Measurements from ENCODE around the gene PLXNB3. TPM values are rescaled to one million over a fixed set of nuclear protein-coding genes. Genes with fewer than 3 reads are reported as not detected.
"Not testable (repeated sequence)": the region's sequence is repeated elsewhere in the genome, so short reads cannot be mapped to it uniquely, and the experiment has no call there.

The PLXNB3 gene
- total RNA-seq, 1 donor from 2014 or later = 11.2 TPM

GRCh38 chrX:153733651-153734240 is 30.3 kb upstream of the PLXNB3 start:
- ATAC-seq = no peak

DNA sequence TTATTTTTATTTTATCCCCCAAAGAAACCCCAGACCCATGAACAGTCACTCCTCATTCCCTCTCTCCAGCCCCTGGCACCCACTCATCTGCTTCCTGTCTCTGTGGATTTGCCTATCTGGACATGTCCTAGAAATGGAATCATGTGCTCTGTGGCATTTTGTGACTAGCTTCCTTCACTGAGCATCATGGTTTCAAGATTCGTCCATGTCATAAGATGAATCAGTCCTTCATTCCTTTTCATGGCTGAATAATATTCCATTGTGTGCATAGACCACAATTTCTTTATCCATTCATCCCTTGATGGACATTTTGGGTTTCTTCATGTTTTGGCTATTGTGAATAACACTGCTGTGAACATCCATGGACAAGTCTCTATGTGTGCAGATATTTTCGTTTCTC is 29.2 kb upstream of the PLXNB3 start:
- ATAC-seq = no peak

DNA sequence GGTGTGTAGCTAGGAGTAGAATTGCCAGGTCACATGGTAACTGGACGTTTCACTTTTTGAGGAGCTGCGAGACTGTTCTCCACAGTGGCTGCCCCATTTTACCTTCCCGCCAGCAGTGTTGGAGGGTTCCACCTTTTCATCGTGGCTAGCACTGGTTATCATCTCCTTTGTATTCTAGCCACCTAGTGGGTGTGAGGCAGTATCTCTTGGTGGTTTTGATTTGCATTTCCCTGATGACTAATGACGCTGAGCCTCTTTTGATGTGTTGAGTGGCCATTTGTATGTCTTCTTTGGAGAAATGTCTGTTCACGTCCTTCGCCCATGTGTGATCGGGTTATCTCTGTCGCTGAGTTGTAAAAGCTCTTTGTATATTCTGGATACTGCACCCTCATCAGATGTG is 28.8 kb upstream of the PLXNB3 start:
- ATAC-seq = no peak

GRCh38 chrX:153736071-153736820 is 27.8 kb upstream of the PLXNB3 start:
- no peak for ATAC-seq

DNA sequence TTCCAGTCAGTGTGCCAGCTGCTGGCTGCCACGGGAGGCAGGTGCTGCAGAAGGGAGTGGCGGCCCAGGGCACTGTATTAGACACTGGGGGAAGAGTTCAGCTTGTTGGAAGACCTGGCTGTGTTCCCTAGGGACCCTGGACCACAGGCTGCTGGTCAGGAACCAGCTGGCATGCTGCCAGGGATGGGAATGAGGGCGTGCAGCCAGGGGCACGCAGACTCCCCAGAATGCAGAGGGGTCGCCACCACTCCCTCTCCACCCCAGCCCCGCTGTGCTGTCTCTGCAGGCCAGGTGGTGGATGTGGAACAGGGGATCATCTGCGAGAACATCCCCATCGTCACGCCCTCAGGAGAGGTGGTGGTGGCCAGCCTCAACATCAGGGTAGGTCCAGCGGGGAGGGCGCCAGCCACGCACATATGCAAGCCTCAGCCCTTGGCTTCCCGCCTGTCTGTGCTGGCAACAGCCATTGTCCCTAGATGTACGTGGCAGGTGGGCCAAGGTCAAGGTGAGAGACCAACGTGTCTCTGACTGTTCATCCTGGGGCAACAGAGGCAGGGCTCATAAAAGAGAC is 27.1 kb upstream of the PLXNB3 start:
- no peak for ATAC-seq

DNA sequence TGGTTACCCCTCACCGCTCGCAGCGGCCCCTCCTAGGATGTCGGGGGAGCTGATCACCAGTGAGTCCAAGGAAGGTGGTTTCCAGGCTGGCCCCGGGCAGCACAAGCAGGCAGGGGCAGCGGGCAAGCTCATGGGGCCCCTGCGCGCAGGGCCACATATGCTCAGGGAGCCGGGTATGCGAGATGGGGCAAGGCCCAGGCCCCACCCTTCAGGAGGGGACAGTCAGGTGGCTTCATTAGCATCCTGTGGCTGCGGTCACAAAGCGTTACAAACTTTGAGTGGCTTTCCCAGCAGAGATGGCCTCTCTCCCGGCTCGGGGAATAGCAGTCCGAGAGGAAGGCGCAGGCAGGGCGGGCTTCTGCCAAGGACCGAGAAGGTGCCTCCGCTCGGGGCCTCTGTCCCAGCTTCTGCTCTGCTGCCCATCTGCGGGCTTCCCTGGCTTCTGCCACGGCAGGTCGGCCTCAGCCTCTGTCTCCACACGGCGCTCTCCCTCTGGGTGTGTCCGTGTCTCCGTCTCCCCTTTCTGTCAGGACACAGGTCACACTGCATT is 25.9 kb upstream of the PLXNB3 start:
- ATAC-seq = no peak

DNA sequence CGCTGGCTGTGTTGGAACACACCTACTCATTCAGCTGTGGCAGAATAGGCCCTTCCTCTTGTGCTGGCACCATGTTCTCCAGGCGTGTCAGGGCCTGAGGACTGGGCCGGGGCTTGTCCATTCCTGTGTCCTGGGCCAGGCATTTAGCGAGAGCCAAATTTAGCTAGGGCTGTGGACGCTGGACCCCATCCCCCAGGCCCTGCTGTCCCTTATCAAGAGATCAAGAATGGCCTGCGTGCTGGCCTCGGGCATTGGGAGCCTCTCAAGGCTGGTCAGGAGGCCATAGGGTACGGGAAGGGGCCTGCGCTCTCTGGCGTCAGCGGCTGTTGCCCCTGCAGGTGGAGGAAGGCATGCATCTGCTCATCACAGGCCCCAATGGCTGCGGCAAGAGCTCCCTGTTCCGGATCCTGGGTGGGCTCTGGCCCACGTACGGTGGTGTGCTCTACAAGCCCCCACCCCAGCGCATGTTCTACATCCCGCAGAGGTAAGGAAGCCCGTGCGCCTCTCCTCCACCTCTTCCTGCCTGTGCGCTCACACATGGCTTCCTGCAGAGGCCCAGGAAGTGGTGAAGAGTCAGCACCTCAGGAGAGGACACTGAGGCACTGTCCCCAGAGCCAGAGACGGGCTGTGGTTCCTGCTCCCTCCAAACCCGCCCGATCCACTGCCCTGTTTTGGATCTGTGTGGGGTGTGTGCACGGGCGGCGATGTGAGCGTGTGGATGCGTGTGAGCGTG is 24.1 kb upstream of the PLXNB3 start:
- peak; percentile 62 for ATAC-seq

DNA sequence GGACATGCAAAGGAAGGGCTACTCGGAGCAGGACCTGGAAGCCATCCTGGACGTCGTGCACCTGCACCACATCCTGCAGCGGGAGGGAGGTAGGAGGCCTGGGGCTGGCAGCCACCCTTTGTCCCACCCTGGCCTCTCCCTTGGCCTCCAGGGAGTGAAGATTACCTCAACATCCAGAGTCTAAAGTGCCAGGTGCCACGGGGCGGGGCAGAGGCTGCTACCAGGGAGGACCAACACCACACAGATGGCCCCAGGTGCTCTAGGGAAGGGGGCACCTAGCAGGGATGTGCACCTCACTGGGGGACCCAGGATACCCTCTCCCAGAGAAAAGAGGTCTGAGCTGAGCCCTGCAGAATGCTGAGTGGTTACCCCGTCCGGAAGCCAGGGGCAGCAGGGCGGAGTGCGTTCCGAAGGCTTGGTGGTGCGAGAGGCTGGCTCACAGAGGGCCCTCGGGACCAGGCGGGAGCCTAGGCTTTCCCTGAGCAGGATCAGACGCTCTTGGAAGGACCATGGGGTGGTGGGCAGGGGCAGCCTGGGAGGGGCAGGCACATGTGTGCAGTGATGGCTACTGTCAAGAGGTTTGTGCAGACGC is 23.3 kb upstream of the PLXNB3 start:
- no peak for ATAC-seq

DNA sequence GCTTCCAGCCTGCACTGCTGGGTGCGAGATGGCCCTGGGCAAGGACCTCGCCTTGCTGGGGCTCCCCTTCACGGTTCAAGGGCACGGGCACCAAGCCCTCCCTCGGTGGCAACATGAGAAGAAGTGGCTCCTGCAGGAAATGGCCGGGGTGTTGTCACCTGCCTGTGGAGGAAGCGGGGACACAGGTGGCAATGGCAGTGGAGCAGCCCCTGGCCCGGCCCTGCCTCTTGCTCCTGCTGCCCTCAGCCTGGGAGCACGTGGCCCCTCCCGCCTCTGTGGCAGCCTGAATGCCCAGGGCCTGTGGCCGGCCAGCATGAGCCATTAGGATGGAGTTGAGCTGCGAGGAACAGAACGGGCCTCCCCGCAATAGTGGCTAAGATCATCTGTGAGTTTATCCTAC is 22.6 kb upstream of the PLXNB3 start:
- ATAC-seq = no peak

DNA sequence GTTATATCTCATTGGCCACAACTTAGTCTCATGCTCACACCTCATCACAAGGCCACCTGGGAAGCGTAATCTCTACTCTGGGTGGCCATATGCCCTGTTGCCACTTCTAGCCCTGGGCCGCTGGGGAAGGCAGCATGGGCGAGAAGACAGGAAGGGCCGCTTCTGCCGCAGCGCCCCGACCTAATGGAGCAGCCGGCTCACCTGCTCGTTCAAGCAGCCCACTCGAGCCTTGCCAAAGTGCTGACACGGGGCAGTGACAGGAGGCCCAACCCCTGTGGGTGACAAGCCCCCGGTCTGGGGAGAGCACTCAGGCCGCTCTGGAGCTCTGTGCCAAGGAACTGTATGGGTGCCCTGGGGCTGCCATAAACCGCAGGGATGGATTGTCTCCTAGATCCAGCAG is 21.9 kb upstream of the PLXNB3 start:
- ATAC-seq = not testable (repeated sequence)

GRCh38 chrX:153742796-153743467 is 21.1 kb upstream of the PLXNB3 start:
- ATAC-seq = not testable (repeated sequence)

GRCh38 chrX:153743468-153744209 is 20.4 kb upstream of the PLXNB3 start:
- peak; percentile 29 for ATAC-seq

DNA sequence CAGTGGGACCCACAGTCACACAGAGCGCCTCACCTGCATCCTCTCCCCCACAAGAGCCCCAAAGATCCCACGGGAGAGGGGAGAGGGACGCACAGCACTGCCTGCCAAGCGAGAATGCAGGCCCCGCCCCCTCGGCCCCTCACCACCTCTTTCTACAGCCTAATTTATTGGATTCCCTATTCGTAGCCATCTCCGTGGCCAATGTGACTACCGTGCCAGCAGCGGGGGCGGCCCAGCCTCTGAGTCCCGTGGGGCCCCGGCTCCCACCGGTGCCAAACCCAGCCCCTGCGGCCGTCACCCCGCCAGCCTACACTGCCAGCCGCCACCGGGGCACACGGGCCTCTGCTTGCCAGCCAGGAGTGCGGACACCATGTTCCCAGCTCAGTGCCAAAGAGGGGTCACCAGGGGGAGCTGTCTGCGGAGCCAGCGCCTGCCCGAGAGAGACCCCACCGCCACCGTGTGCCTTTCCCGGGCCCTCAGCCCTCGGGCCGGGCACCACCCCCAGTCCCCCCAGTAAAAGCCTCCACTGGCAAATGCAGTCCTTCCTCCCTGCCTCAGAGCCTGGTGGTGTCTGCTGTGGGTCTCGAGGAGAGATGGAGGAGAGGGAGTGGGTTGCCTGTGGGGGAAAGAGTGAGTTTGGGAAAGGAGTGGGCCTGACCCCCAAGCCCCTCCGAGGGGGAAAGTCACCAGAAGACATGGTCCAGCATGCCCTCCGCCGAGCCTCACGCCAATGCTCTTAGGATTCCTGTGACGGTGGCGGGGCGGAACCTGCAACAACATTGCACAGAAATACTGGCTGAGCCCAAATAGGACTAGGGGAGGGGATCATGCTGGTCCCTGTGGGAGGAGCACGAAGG is 19.6 kb upstream of the PLXNB3 start:
- ATAC-seq = no peak

DNA sequence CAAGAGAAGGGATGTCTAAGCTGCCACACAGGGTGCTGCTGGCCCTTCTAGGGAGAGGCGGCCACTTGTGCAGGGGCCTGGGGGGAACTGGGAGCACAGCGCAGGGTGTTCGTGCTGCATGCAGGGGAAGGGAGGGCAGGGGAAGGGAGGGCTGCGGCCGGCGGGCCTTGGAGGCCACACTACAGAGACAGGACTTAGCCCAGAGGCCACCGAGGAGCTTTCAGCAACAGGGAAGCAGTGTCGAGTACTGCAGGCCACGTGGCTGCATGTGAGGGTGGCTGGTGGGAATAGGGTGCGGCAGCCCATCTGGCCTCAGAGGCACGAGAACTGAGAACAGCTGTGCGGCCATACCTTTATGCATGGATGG is 19.0 kb upstream of the PLXNB3 start:
- not testable (repeated sequence) for ATAC-seq

DNA sequence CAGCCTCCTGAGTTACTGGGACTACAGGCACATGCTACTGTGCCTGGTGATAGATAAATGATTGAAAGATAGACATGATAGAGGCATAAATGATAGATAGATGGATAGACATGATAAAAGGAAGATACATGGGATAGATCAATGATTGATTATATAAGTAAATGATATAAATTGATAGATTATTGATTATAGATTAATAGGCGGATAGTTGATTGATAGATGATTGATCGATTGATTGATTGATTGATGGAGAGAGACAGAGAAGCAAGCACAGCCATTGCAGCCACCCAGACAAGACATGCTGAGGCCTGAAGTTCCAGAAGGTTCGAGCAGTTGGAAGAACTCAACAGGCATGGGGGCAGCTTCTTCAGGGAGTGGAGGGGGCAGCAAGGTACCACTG is 17.7 kb upstream of the PLXNB3 start:
- ATAC-seq = no peak

GRCh38 chrX:153746991-153747390 is 17.1 kb upstream of the PLXNB3 start:
- not testable (repeated sequence) for ATAC-seq

DNA sequence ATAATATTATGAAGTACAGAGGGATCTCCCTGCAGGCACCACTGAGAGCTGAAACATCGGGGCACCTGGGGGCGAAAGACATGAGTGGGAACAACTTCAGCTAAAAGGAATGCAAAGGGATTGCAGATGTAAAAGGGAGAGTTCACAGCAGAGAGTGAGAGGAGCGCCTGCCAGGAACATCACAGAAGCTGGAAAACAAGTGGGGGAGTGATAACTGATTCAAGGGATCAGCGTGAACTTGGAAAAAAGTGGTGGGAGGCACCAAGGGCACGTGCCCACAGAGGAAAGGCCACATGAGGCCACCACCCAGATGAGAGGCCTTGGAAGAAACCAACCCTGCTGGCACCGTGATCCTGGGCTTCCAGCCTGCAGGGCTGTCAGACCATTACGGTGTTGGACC is 15.0 kb upstream of the PLXNB3 start:
- ATAC-seq = not testable (repeated sequence)

DNA sequence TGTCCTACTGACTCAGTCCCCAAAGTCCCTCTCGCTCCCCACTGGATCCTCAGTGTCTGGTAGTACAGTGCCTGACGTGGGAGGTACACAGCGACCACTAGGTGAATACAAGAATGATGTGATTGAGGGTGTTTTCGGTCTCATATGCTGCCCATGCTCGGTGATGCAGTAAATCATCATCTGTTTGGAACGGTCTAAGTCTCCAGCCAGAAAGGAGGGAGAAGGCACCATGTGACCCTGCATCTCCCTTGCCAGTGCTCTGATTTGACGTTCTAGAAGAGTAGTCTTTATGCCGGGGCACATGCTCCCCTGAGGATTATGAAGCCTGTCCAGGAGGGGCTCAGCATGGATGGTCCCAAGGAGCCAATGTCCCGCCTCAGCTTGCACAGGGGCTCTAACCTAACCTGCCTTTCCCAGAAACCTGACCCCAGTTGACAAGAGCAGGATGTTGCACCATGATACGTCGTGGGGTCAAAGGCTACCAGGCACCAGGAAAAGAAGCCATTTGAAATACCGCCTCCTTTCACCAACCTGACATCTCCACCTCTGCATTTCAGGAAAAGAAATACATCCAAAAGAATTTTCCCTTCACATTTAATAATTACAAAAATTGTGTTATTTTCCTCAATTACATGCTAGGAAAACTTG is 13.8 kb upstream of the PLXNB3 start:
- no peak for ATAC-seq

DNA sequence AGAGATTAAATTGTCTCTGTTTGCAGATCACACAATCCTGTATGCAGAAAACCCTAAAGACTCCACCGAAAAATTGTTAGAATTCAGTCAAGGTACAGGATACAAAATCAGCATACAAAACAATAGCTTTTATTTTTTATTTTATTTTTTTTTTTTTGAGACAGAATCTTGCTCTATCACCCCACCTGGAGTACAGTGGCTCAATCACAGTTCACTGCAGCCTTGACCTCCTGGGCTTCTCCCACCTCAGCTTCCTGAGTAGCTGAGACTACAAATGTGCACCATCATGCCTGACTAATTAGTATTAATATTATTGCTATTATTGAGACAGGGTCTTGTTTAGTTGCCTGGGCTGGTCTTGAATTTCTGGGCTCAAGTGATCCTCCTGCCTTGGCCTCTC is 8.9 kb upstream of the PLXNB3 start:
- ATAC-seq = no peak

DNA sequence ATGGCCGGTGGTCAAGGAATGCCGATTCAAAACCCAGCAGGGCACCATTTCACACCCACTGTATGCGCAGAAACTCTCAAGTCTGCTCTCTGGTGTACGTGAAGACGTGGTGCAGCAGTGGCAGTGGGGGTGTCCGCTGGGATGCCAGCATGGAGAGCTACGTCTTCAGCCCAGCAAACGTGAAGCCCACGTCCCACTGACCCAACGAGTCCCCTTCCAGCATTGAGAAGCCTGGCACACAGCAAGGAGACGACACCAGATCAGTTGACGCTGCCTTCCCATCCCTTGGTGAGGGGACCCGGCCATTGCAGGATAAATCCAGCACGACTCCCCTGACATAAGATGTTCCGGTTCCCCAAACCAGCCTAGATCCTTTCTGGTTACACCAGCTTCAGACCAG is 2.2 kb upstream of the PLXNB3 start:
- ATAC-seq = no peak
